IPS DF 6.9 (cell line): ENCODE results near the gene PMS1.
"Not testable (repeated sequence)": the region's sequence is repeated elsewhere in the genome, so short reads cannot be mapped to it uniquely, and the experiment has no call there.

ENCODE experiments used
- DNase-seq: peaks from one replicate; pipeline ENCODE4 v3.0.0-alpha.2; 2013; ENCODE audit warnings: low read depth, low spot score
- H3K27ac ChIP-seq: one replicate; pipeline ENCODE4 v1.5.1; 2013; ENCODE audit warnings: low read length, control low read depth
- H3K27me3 ChIP-seq: 2 replicates; pipeline ENCODE4 v1.6.1; 2013; ENCODE audit warnings: mild to moderate bottlenecking, low read length; ENCODE audit not compliant: control insufficient read depth, insufficient read depth
- H3K36me3 ChIP-seq: 2 replicates; pipeline ENCODE4 v1.6.1; 2013; ENCODE audit warnings: low read length; ENCODE audit not compliant: control insufficient read depth, insufficient read depth
- H3K4me1 ChIP-seq: 2 replicates; pipeline ENCODE4 v1.6.1; 2013; ENCODE audit warnings: low read length; ENCODE audit not compliant: control insufficient read depth, insufficient read depth
- H3K4me3 ChIP-seq: 2 replicates; pipeline ENCODE4 v1.5.1; 2013; ENCODE audit warnings: mild to moderate bottlenecking, low read length
- H3K9me3 ChIP-seq: 2 replicates; pipeline ENCODE4 v1.6.1; 2013; ENCODE audit warnings: low read length, inconsistent platforms; ENCODE audit not compliant: control insufficient read depth, insufficient read depth
- WGBS: extraction: QIAGEN DNeasy Blood & Tissue Kit; methylation state at CpG from one replicate; pipeline ENCODE4 v1.1.7; 2013; ENCODE audit warnings: mixed read lengths, missing lambda C conversion rate; ENCODE audit not compliant: insufficient read length, insufficient coverage; 5-methylcytosine and 5-hydroxymethylcytosine counted together

PMS1 gene

DNA sequence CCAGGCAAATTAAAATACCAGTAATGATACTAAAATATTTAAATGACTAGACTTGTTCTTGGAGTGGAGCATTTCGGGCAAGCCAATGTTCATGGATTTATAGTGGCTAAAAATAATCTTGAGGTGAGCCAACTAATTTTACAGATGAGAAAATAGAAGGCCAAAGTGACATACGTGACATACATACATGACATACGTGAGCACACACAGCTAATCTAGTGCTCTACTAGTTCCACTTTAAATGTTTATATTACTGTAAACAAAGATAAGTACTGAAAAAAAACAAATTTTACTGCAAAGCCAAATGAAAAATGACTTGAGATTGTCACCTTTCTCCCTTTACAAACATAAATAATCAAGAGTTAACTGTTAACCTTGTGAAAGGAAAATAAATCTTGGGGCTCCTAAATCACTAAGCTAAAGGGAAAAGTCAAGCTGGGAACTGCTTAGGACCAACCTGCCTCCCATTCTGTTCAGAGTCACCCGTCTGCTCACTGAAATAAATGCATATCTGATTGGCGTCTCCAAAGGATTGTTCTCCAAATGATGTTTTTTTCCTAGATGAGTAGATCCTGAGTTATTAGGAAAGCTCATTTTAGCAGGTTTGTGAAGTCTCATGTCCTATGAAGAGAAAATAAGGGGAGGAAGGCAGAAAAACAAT lies 96.7 kb downstream of the PMS1 start:
- DNase-seq = no peak
- Histone ChIP-seq H3K4me1 (no peaks in the 10 kb centered on the region), H3K9me3 (no peaks in the 10 kb centered on the region), H3K36me3 (no peaks in the 10 kb centered on the region), H3K27ac (no peak overlapping the region), H3K27me3 (no peaks in the 10 kb centered on the region), H3K4me3 (no peak overlapping the region)
- no CpG with 5 or more reads among the region's 5 CpGs for WGBS

DNA sequence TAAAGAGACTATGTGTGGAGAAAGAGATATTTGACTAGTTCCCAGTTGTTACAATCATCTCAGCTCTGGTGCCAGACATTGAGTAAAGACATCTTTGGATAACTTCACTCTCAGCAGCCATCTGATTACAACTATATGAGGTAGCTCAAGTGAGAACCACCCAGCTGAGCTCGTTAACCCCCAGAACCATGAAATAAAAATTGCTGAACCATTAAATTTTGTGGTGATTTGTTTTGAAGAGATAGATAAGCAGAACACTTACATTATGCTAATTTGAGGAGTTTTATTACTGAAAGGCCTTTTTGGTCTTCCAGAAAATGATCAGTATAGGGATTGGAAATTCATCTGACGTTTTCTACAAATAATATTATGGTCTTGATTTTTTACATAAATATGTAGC lies 101.1 kb downstream of the PMS1 start:
- no peaks in the 10 kb centered on the region for H3K9me3 ChIP-seq

DNA sequence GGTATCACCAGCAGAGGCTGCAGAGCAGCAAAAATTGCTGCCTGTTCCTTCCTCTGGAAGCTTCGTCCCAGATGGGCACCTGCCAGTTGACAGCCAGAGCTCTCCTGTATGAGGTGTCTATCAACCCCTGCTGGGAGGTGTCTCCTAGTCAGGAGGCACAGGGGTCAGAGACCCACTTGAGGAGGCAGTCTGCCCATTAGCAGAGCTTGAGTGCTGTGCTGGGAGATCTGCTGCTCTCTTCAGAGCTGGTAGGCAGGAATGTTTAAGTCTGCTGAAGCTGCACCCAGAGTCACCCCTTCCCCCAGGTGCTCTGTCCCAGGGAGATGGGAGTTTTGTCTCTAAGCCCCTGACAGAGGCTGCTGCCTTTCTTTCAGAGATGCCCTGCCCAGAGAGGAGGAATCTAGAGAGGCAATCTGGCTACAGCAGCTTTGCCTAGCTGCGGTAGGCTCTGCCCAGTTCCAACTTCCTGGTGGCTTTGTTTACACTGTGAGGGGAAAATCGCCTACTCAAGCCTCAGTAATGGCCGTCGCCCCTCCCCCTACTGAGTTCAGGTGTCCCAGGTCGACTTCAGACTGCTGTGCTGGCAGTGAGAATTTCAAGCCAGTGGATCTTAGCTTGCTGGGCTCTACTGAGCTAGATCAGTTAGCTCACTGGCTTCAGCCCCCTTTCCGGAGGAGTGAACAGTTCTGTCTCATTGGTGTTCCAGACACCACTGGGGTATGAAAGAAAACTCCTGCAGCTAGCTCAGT lies 108.5 kb downstream of the PMS1 start:
- WGBS = no CpG with 5 or more reads among the region's 7 CpGs
- not testable (repeated sequence) for H3K27ac ChIP-seq, H3K27me3 ChIP-seq, DNase-seq, H3K4me3 ChIP-seq, H3K36me3 ChIP-seq, H3K9me3 ChIP-seq, H3K4me1 ChIP-seq

More for the DNA sequence above, 101.1 kb downstream of the PMS1 start:
- DNase-seq = no peak
- Histone ChIP-seq H3K4me3 (no peak overlapping the region), H3K36me3 (no peaks in the 10 kb centered on the region), H3K27ac (no peak overlapping the region), H3K4me1 (no peaks in the 10 kb centered on the region), H3K27me3 (no peaks in the 10 kb centered on the region)
- no CpG with 5 or more reads among the region's 2 CpGs for WGBS

DNA sequence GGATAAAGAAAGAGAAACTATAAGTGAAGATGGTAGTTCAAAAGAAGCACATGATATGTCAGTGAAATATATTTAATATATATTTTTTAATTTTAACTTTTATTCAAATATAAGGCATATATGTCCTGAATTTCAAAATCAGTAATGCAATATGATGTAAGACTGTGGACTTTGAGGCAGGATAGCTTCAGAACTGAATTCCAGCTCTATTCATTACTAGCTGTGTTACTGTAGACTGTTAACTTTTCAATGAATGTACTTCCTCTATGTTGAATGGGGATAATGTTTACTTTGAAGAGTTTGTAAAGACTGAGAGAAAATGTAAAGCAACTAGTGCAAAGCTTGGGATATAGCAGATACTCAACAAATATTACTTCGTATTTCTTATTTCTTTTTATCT lies 112.6 kb downstream of the PMS1 start:
- no CpG with 5 or more reads among the region's 1 CpG for WGBS
- DNase-seq = no peak
- no peaks in the 10 kb centered on the region for H3K9me3 ChIP-seq
- H3K4me3 ChIP-seq = no peak overlapping the region
- H3K27ac ChIP-seq = no peak overlapping the region
- H3K27me3 ChIP-seq = no peaks in the 10 kb centered on the region
- H3K36me3 ChIP-seq = no peaks in the 10 kb centered on the region
- H3K4me1 ChIP-seq = no peaks in the 10 kb centered on the region

DNA sequence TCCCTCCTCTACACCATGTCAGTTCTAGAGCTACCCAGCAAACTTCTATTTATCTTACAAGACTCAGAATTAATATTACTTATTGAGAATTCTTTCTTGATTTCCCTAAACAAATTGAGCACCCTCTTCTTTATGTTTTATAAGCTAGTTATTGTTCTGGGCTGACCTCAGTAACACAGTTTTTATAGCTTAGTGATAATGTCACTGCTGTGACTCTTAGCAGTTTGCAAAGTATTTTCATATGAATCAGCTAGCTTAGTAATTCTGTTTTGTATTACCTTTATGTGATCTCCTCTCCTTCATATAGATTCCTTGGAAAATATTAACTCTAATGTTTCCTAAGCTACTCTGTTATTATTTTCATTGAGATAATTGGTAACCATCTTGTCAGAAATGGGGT lies 114.9 kb downstream of the PMS1 start:
- no peaks in the 10 kb centered on the region for H3K4me1 ChIP-seq
- H3K27me3 ChIP-seq = no peaks in the 10 kb centered on the region
- no peaks in the 10 kb centered on the region for H3K9me3 ChIP-seq
- DNase-seq = no peak
- no peak overlapping the region for H3K4me3 ChIP-seq
- no peaks in the 10 kb centered on the region for H3K36me3 ChIP-seq
- H3K27ac ChIP-seq = no peak overlapping the region

DNA sequence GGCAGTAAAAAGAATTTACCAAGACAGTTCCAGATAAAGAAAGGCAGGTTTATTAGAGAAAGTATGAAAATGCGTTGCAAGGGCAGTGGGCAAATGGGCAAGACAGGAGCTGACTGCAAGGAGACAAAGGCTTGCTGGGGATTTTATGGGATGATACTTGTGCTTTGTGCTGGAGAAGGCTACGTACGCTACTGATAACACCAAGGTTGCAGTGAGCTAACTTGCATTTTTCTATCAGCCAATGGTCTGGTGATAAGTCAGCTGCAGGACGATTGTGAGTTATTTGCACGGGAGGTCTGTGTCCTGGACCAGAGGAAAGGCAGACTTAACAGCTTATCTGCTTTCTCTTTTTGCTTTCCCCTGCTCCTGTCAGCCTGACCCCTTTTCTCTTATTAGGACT lies 116.5 kb downstream of the PMS1 start:
- Histone ChIP-seq H3K4me3 (no peak overlapping the region), H3K27me3 (no peaks in the 10 kb centered on the region), H3K9me3 (no peaks in the 10 kb centered on the region), H3K27ac (no peak overlapping the region), H3K4me1 (no peaks in the 10 kb centered on the region), H3K36me3 (no peaks in the 10 kb centered on the region)
- no peak for DNase-seq
- WGBS = no CpG with 5 or more reads among the region's 5 CpGs

DNA sequence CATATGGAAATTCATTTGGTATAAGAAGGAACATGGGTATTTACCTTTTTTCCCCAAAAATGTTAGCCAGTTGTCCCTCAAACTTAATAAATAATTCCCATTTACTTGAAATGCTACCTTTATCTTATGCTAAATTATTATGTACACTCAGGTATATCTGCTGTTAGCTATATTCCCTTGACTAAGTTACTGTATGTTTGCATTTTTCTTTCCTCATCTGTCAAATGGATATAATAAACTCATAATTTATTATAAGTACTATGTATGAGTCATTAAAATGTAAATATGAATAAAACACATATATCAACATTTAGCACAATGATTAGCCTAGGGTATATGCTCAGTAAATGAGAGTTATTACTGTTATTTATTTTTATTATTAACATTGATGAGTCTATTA lies 117.4 kb downstream of the PMS1 start:
- Histone ChIP-seq H3K4me1 (no peaks in the 10 kb centered on the region), H3K4me3 (no peak overlapping the region), H3K9me3 (no peaks in the 10 kb centered on the region), H3K27me3 (no peaks in the 10 kb centered on the region), H3K27ac (no peak overlapping the region), H3K36me3 (no peaks in the 10 kb centered on the region)
- DNase-seq = no peak

DNA sequence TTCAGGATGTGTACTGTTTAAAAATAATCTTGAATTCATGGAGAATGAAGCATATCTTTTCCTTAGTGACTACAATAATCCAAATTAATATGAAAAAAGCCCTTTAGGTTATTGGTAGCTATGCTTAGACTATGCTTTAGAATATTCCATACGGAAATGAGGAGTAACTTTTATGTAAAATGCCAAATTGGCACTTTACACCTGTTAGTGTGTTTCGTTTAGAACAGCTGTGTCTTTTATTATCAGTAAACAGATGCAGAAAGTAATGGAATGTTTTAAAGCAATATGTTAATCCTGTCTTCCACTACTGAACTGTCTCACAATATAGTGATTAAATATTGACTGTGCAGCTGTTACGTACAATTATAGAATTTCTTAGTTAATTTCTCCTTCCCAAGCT lies 129.6 kb downstream of the PMS1 start:
- no CpG with 5 or more reads among the region's 3 CpGs for WGBS

DNA sequence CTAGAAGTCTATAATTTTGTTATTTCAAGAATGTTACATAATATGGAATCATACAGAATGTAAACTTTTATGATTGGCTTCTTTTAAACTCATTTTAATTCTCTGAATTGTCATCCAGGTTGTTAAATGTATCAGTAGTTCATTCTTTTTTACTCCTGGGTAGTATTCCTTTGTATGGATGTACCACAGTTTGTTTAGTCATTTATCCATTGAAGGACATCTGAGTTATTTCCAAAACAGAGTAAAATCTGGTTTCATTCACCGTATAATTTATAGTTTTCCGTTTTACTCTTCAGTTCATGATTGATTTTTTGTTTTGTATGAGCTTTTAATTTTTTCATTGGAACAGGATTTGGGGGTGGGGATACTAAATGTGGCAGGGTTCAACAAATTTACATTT lies 132.4 kb downstream of the PMS1 start:
- Histone ChIP-seq H3K9me3 (no peaks in the 10 kb centered on the region), H3K4me3 (no peak overlapping the region), H3K27ac (no peak overlapping the region), H3K4me1 (no peaks in the 10 kb centered on the region), H3K36me3 (no peaks in the 10 kb centered on the region), H3K27me3 (no peaks in the 10 kb centered on the region)
- no peak for DNase-seq
- WGBS = no CpG with 5 or more reads among the region's 2 CpGs

More for the DNA sequence above, 129.6 kb downstream of the PMS1 start:
- no peak overlapping the region for H3K27ac ChIP-seq
- H3K4me1 ChIP-seq = no peaks in the 10 kb centered on the region
- no peaks in the 10 kb centered on the region for H3K27me3 ChIP-seq
- no peak for DNase-seq
- H3K36me3 ChIP-seq = no peaks in the 10 kb centered on the region
- no peaks in the 10 kb centered on the region for H3K9me3 ChIP-seq
- H3K4me3 ChIP-seq = no peak overlapping the region
